HEK293 (cell line): ENCODE results near the gene ARHGEF7.

Source experiments
- CTCF ChIA-PET: fragments of 350-600 bp; formaldehyde crosslinking; extraction: SDS; loops from one replicate; lab custom pipeline; 2021; ENCODE audit warnings: antibody characterized with exemption; lab: Yijun Ruan, JAX
- POLR2A ChIA-PET: fragments of 300-600 bp; formaldehyde crosslinking; extraction: SDS; loops from one replicate; lab custom pipeline; 2020; ENCODE audit warnings: antibody characterized with exemption, inconsistent platforms; lab: Yijun Ruan, JAX
- H3K27ac ChIP-seq: fragments of 200-500 bp; sonication (Bioruptor generic); 2 replicates; pipeline ENCODE4 v1.5.1; 2014; ENCODE audit warnings: low read depth, low read length, control low read depth, inconsistent platforms; ENCODE audit errors: extremely low read depth
- H3K36me3 ChIP-seq, 2 experiments: fragments of 200-500 bp in 1 of 2; sonication (Bioruptor generic) in 1 of 2; 1 replicate in 1 of 2; 2 replicates in 1 of 2; pipeline ENCODE4 v1.5.1; 2014 to 2017; ENCODE audit warnings: inconsistent platforms in 2 of 2, low read length in 2 of 2; ENCODE audit not compliant: control insufficient read depth in 2 of 2, insufficient read depth in 1 of 2
- H3K4me1 ChIP-seq: fragments of 200-500 bp; sonication (Bioruptor generic); 2 replicates; pipeline ENCODE4 v1.5.1; 2014; ENCODE audit warnings: mild to moderate bottlenecking, low read length, inconsistent platforms; ENCODE audit not compliant: control insufficient read depth, insufficient read depth
- H3K4me3 ChIP-seq: 2 replicates; pipeline ENCODE4 v1.5.1; 2011; ENCODE audit warnings: low read depth, mild to moderate bottlenecking, control low read depth, low read length, moderate library complexity
- H3K9me3 ChIP-seq: fragments of 200-500 bp; sonication (Bioruptor generic); 2 replicates; pipeline ENCODE4 v1.5.1; 2014; ENCODE audit warnings: low read depth, low read length, inconsistent platforms; ENCODE audit not compliant: control insufficient read depth, insufficient read depth
- BCL11B ChIP-seq: fragments of 450-650 bp; formaldehyde crosslinking; IDR thresholded peaks from 2 replicates; pipeline ENCODE4 v1.5.1; 2016; ENCODE audit warnings: low read depth, missing biosample characterization, missing genetic modification characterization
- KLF7 ChIP-seq: fragments of 450-650 bp; formaldehyde crosslinking; IDR thresholded peaks from 2 replicates; pipeline ENCODE4 v1.5.1; 2016; ENCODE audit warnings: missing biosample characterization, missing genetic modification characterization, borderline replicate concordance
- ZBTB20 ChIP-seq: fragments of 450-650 bp; formaldehyde crosslinking; IDR thresholded peaks from 2 replicates; pipeline ENCODE4 v1.5.1; 2016; ENCODE audit warnings: missing biosample characterization, missing genetic modification characterization
- ZBTB8A ChIP-seq: fragments of 450-650 bp; formaldehyde crosslinking; IDR thresholded peaks from 2 replicates; pipeline ENCODE4 v1.5.1; 2016; ENCODE audit warnings: missing biosample characterization, missing genetic modification characterization
- ZNF10 ChIP-seq: fragments of 450-650 bp; formaldehyde crosslinking; IDR thresholded peaks from 2 replicates; pipeline ENCODE4 v1.5.1; 2017; ENCODE audit warnings: missing biosample characterization, missing genetic modification characterization
- ZNF155 ChIP-seq: fragments of 450-650 bp; formaldehyde crosslinking; IDR thresholded peaks from 2 replicates; pipeline ENCODE4 v1.5.1; 2016; ENCODE audit warnings: missing biosample characterization, missing genetic modification characterization
- ZNF16 ChIP-seq: fragments of 450-650 bp; formaldehyde crosslinking; IDR thresholded peaks from 2 replicates; pipeline ENCODE4 v1.5.1; 2016; ENCODE audit warnings: low read depth, missing biosample characterization, missing genetic modification characterization
- ZNF169 ChIP-seq: fragments of 450-650 bp; formaldehyde crosslinking; IDR thresholded peaks from 2 replicates; pipeline ENCODE4 v1.5.1; 2016; ENCODE audit warnings: missing biosample characterization, missing genetic modification characterization
- ZNF175 ChIP-seq: fragments of 450-650 bp; formaldehyde crosslinking; IDR thresholded peaks from 2 replicates; pipeline ENCODE4 v1.5.1; 2016; ENCODE audit warnings: missing biosample characterization, missing genetic modification characterization
- ZNF433 ChIP-seq: fragments of 450-650 bp; formaldehyde crosslinking; IDR thresholded peaks from 2 replicates; pipeline ENCODE4 v1.5.1; 2016; ENCODE audit warnings: missing biosample characterization, missing genetic modification characterization, low read depth
- ZNF664 ChIP-seq: fragments of 450-650 bp; formaldehyde crosslinking; IDR thresholded peaks from 2 replicates; pipeline ENCODE4 v1.5.1; 2016; ENCODE audit warnings: missing biosample characterization, missing genetic modification characterization
- ZNF677 ChIP-seq: fragments of 450-650 bp; IDR thresholded peaks from 2 replicates; pipeline ENCODE4 v1.5.0; 2018; ENCODE audit warnings: missing biosample characterization, mild to moderate bottlenecking, missing genetic modification characterization, moderate library complexity
- TF ChIP-seq, protein P1 (sequence below): fragments of 450-650 bp; formaldehyde crosslinking; IDR thresholded peaks from 2 replicates; pipeline ENCODE4 v1.5.1; 2016; ENCODE audit warnings: missing biosample characterization, missing genetic modification characterization
- TF ChIP-seq, protein P2 (sequence below): fragments of 450-650 bp; formaldehyde crosslinking; IDR thresholded peaks from 2 replicates; pipeline ENCODE4 v1.5.0; 2017; ENCODE audit warnings: missing biosample characterization, missing genetic modification characterization, borderline replicate concordance
- TF ChIP-seq, protein P3 (sequence below): fragments of 450-650 bp; formaldehyde crosslinking; IDR thresholded peaks from 2 replicates; pipeline ENCODE4 v1.5.1; 2016; ENCODE audit warnings: missing biosample characterization, missing genetic modification characterization
- TF ChIP-seq, protein P4 (sequence below): fragments of 450-650 bp; formaldehyde crosslinking; IDR thresholded peaks from 2 replicates; pipeline ENCODE4 v1.5.1; 2017; ENCODE audit warnings: missing biosample characterization, missing genetic modification characterization
- TF ChIP-seq, protein P5 (sequence below): sonication (generic); formaldehyde crosslinking; IDR thresholded peaks from 2 replicates; pipeline ENCODE4 v1.8.1; 2022; ENCODE audit warnings: mild to moderate bottlenecking, moderate library complexity, missing genetic modification reagents
- TF ChIP-seq, protein P6 (sequence below): fragments of 450-650 bp; formaldehyde crosslinking; IDR thresholded peaks from 2 replicates; pipeline ENCODE4 v1.5.1; 2016; ENCODE audit warnings: missing biosample characterization, missing genetic modification characterization, borderline replicate concordance

ARHGEF7 gene

DNA sequence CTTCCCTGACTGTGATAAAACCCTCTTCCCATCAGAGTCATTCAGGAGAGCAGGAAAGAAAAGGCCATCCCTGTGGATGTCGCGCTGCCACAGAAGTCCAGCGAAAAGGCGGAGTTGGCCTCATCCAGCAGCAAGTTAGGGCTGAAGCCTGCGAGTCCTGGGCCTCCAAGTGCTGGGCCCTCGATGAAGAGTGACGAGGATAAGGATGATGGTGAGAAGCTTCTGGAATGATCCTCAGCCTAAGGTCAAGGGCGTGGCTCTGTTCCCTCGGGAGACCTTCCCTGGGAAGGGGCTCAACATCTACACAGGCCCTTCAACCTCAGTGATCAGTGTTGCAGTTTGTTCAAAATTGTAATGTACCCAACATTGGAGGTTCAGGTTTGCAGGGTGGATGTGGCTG lies 227.6 kb downstream of the ARHGEF7 start (continued):
- TF ChIP-seq, protein P1, sequence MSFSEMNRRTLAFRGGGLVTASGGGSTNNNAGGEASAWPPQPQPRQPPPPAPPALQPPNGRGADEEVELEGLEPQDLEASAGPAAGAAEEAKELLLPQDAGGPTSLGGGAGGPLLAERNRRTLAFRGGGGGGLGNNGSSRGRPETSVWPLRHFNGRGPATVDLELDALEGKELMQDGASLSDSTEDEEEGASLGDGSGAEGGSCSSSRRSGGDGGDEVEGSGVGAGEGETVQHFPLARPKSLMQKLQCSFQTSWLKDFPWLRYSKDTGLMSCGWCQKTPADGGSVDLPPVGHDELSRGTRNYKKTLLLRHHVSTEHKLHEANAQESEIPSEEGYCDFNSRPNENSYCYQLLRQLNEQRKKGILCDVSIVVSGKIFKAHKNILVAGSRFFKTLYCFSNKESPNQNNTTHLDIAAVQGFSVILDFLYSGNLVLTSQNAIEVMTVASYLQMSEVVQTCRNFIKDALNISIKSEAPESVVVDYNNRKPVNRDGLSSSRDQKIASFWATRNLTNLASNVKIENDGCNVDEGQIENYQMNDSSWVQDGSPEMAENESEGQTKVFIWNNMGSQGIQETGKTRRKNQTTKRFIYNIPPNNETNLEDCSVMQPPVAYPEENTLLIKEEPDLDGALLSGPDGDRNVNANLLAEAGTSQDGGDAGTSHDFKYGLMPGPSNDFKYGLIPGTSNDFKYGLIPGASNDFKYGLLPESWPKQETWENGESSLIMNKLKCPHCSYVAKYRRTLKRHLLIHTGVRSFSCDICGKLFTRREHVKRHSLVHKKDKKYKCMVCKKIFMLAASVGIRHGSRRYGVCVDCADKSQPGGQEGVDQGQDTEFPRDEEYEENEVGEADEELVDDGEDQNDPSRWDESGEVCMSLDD (tag by site-specific recombination), result no peak
- TF ChIP-seq ZNF10 (tag by site-specific recombination) (no peak), BCL11B (tag by site-specific recombination) (no peak), ZNF664 (no peak), ZNF16 (no peak)

DNA sequence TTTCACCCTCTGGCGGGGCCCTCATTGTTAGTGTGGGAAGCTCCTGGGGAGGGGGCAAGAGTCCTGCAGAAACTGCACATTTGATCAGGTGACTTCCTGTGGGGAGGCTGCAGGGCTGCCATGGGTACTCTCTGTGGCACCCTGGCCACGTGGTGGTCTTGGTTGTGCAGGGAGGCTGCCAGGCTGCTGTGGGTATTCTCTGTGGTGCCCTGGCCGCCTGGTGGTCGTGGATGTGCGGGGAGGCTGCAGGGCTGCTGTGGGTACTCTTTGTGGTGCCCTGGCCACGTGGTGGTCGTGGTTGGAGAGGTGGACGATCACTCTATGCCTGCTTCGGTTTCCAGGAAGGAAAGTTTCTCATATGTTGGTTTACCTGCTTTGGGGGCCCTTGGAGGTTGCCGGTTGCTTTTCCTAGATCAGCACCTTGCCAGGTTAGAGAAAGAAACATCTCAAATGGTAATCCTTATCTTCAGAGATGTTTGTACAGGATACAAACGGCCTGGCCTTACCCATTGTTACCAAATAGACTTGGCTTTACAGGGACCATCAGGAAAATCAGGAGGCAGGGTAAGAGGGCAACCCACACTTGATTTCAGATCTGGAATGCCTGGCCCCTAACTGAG lies 228.2 kb downstream of the ARHGEF7 start:
- POLR2A ChIA-PET, result no interaction called here
- no peak overlapping the region for H3K4me3 ChIP-seq
- no peaks in the 10 kb centered on the region for H3K4me1 ChIP-seq
- CTCF ChIA-PET, result no interaction called here
- H3K9me3 ChIP-seq, result no peaks in the 10 kb centered on the region
- TF ChIP-seq ZBTB20 (tag by site-specific recombination), result no peak
- no peak for TF ChIP-seq ZBTB8A (tag by site-specific recombination)
- TF ChIP-seq, protein P2, sequence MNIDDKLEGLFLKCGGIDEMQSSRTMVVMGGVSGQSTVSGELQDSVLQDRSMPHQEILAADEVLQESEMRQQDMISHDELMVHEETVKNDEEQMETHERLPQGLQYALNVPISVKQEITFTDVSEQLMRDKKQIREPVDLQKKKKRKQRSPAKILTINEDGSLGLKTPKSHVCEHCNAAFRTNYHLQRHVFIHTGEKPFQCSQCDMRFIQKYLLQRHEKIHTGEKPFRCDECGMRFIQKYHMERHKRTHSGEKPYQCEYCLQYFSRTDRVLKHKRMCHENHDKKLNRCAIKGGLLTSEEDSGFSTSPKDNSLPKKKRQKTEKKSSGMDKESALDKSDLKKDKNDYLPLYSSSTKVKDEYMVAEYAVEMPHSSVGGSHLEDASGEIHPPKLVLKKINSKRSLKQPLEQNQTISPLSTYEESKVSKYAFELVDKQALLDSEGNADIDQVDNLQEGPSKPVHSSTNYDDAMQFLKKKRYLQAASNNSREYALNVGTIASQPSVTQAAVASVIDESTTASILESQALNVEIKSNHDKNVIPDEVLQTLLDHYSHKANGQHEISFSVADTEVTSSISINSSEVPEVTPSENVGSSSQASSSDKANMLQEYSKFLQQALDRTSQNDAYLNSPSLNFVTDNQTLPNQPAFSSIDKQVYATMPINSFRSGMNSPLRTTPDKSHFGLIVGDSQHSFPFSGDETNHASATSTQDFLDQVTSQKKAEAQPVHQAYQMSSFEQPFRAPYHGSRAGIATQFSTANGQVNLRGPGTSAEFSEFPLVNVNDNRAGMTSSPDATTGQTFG (tag by site-specific recombination), result no peak
- TF ChIP-seq, protein P3, sequence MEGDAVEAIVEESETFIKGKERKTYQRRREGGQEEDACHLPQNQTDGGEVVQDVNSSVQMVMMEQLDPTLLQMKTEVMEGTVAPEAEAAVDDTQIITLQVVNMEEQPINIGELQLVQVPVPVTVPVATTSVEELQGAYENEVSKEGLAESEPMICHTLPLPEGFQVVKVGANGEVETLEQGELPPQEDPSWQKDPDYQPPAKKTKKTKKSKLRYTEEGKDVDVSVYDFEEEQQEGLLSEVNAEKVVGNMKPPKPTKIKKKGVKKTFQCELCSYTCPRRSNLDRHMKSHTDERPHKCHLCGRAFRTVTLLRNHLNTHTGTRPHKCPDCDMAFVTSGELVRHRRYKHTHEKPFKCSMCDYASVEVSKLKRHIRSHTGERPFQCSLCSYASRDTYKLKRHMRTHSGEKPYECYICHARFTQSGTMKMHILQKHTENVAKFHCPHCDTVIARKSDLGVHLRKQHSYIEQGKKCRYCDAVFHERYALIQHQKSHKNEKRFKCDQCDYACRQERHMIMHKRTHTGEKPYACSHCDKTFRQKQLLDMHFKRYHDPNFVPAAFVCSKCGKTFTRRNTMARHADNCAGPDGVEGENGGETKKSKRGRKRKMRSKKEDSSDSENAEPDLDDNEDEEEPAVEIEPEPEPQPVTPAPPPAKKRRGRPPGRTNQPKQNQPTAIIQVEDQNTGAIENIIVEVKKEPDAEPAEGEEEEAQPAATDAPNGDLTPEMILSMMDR (tag by site-specific recombination), result no peak
- no peak for TF ChIP-seq ZNF155 (tag by site-specific recombination)
- TF ChIP-seq ZNF677 (tag by site-specific recombination), result no peak
- no peak for TF ChIP-seq ZNF664
- TF ChIP-seq ZNF175 (tag by site-specific recombination), result no peak
- TF ChIP-seq, protein P4, sequence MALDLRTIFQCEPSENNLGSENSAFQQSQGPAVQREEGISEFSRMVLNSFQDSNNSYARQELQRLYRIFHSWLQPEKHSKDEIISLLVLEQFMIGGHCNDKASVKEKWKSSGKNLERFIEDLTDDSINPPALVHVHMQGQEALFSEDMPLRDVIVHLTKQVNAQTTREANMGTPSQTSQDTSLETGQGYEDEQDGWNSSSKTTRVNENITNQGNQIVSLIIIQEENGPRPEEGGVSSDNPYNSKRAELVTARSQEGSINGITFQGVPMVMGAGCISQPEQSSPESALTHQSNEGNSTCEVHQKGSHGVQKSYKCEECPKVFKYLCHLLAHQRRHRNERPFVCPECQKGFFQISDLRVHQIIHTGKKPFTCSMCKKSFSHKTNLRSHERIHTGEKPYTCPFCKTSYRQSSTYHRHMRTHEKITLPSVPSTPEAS (tag by site-specific recombination), result no peak
- TF ChIP-seq, protein P5, sequence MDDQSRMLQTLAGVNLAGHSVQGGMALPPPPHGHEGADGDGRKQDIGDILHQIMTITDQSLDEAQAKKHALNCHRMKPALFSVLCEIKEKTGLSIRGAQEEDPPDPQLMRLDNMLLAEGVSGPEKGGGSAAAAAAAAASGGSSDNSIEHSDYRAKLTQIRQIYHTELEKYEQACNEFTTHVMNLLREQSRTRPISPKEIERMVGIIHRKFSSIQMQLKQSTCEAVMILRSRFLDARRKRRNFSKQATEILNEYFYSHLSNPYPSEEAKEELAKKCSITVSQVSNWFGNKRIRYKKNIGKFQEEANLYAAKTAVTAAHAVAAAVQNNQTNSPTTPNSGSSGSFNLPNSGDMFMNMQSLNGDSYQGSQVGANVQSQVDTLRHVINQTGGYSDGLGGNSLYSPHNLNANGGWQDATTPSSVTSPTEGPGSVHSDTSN (CRISPR knock-in tag), result no peak
- no peak for TF ChIP-seq KLF7 (tag by site-specific recombination)
- TF ChIP-seq ZNF169 (tag by site-specific recombination), result no peak
- TF ChIP-seq ZNF433 (tag by site-specific recombination), result no peak
- TF ChIP-seq, protein P6, sequence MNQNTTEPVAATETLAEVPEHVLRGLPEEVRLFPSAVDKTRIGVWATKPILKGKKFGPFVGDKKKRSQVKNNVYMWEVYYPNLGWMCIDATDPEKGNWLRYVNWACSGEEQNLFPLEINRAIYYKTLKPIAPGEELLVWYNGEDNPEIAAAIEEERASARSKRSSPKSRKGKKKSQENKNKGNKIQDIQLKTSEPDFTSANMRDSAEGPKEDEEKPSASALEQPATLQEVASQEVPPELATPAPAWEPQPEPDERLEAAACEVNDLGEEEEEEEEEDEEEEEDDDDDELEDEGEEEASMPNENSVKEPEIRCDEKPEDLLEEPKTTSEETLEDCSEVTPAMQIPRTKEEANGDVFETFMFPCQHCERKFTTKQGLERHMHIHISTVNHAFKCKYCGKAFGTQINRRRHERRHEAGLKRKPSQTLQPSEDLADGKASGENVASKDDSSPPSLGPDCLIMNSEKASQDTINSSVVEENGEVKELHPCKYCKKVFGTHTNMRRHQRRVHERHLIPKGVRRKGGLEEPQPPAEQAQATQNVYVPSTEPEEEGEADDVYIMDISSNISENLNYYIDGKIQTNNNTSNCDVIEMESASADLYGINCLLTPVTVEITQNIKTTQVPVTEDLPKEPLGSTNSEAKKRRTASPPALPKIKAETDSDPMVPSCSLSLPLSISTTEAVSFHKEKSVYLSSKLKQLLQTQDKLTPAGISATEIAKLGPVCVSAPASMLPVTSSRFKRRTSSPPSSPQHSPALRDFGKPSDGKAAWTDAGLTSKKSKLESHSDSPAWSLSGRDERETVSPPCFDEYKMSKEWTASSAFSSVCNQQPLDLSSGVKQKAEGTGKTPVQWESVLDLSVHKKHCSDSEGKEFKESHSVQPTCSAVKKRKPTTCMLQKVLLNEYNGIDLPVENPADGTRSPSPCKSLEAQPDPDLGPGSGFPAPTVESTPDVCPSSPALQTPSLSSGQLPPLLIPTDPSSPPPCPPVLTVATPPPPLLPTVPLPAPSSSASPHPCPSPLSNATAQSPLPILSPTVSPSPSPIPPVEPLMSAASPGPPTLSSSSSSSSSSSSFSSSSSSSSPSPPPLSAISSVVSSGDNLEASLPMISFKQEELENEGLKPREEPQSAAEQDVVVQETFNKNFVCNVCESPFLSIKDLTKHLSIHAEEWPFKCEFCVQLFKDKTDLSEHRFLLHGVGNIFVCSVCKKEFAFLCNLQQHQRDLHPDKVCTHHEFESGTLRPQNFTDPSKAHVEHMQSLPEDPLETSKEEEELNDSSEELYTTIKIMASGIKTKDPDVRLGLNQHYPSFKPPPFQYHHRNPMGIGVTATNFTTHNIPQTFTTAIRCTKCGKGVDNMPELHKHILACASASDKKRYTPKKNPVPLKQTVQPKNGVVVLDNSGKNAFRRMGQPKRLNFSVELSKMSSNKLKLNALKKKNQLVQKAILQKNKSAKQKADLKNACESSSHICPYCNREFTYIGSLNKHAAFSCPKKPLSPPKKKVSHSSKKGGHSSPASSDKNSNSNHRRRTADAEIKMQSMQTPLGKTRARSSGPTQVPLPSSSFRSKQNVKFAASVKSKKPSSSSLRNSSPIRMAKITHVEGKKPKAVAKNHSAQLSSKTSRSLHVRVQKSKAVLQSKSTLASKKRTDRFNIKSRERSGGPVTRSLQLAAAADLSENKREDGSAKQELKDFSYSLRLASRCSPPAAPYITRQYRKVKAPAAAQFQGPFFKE (tag by site-specific recombination), result no peak
- no peak overlapping the region for H3K27ac ChIP-seq
- no peaks in the 10 kb centered on the region for H3K36me3 ChIP-seq
